Cardiac muscle cell (in vitro differentiated cells and primary cell): Measurements from ENCODE around the gene SYCP2L. TPM values are rescaled to one million over a fixed set of nuclear protein-coding genes. Genes with fewer than 3 reads are reported as not detected.

Source experiments
- DNase-seq, 2 donors: peaks; one replicate each; pipeline versions ENCODE4 v3.0.0 to v3.0.0-alpha.2; 2010 to 2017; ENCODE audit warnings: low read depth in 1 of 2, low spot score in 1 of 2
- H3K27ac ChIP-seq: fragments of 200-600 bp; sonication (generic); 2 replicates; pipeline ENCODE4 v1.5.1; 2016
- H3K27me3 ChIP-seq: fragments of 200-600 bp; sonication (generic); 2 replicates; pipeline ENCODE4 v1.6.0; 2016; ENCODE audit warnings: control low read depth
- H3K36me3 ChIP-seq: fragments of 200-600 bp; sonication (generic); 2 replicates; pipeline ENCODE4 v1.5.1; 2016; ENCODE audit warnings: control low read depth
- H3K4me1 ChIP-seq: fragments of 200-600 bp; sonication (generic); 2 replicates; pipeline ENCODE4 v1.8.1; 2017; ENCODE audit warnings: low read depth, mild to moderate bottlenecking, mixed run types
- H3K4me3 ChIP-seq: fragments of 200-600 bp; sonication (generic); 2 replicates; pipeline ENCODE4 v1.5.1; 2016; ENCODE audit warnings: mild to moderate bottlenecking
- H3K9me3 ChIP-seq: fragments of 200-600 bp; sonication (generic); 2 replicates; pipeline ENCODE4 v1.5.1; 2017; ENCODE audit warnings: low read depth, mild to moderate bottlenecking, control low read depth
- CTCF ChIP-seq: IDR thresholded peaks from 2 replicates; pipeline ENCODE4 v1.5.1; 2012; ENCODE audit warnings: low read depth, mild to moderate bottlenecking, low read length
- polyA plus RNA-seq: library from polyadenylated mRNA; unstranded; fragments of >200 nt; fragmentation: Nextera tagmentation; extraction: Ambion mirVana; gene quantifications from 2 replicates; pipeline ENCODE4 v1.2.1, GENCODE V29; 2016
- total RNA-seq: library from RNA; depleted of rRNA; stranded (reverse); fragments of >200 nt; gene quantifications from 2 replicates; pipeline ENCODE4 v1.2.3, GENCODE V29; 2016

The SYCP2L gene
- total RNA-seq = 3.4 and 6.9 TPM in 2 replicates
- polyA plus RNA-seq = 0.51 and 4.5 TPM in 2 replicates

GRCh38 chr6:10886691-10887502 is at the start of gene SYCP2L:
Gene SYCP2L, plus strand, starts transcription at chr6:10887052. Its CDS starts 75 bp downstream, at chr6:10887127.
- peak; percentile 29 for TF ChIP-seq CTCF
- Histone ChIP-seq H3K9me3 (no peaks in the 10 kb centered on the region), H3K27ac (no peak within 1 kb of the TSS), H3K36me3 (no peaks in the 10 kb centered on the region), H3K27me3 (peaks cover 59% of the 10 kb centered on the region), H3K4me3 (peak within 1 kb of the TSS; percentile 51), H3K4me1 (no peaks in the 10 kb centered on the region)
- DNase-seq = peak; percentile 68 to 72

GRCh38 chr6:10837622-10837994 is 49.2 kb upstream of the SYCP2L start:
- Histone ChIP-seq H3K27me3 (peaks cover 9% of the 10 kb centered on the region), H3K9me3 (no peaks in the 10 kb centered on the region), H3K4me1 (peaks cover 9% of the 10 kb centered on the region), H3K36me3 (no peaks in the 10 kb centered on the region), H3K4me3 (peak overlapping the region; percentile 71), H3K27ac (no peak overlapping the region)
- no peak for TF ChIP-seq CTCF
- DNase-seq = peak; percentile 13 to 40

GRCh38 chr6:10837995-10838793 is 48.7 kb upstream of the SYCP2L start, which contains the start of gene MAK:
Gene MAK, minus strand, starts transcription at chr6:10838539. Its CDS starts 7,891 bp downstream, at chr6:10830648.
- H3K4me1 ChIP-seq = peaks cover 9% of the 10 kb centered on the region
- H3K36me3 ChIP-seq = no peaks in the 10 kb centered on the region
- peak within 1 kb of the TSS; percentile 57 for H3K27ac ChIP-seq
- peaks cover 9% of the 10 kb centered on the region for H3K27me3 ChIP-seq
- DNase-seq = peak; percentile 84 to 93
- TF ChIP-seq CTCF = no peak
- H3K4me3 ChIP-seq = peak within 1 kb of the TSS; percentile 71
- H3K9me3 ChIP-seq = no peaks in the 10 kb centered on the region

DNA sequence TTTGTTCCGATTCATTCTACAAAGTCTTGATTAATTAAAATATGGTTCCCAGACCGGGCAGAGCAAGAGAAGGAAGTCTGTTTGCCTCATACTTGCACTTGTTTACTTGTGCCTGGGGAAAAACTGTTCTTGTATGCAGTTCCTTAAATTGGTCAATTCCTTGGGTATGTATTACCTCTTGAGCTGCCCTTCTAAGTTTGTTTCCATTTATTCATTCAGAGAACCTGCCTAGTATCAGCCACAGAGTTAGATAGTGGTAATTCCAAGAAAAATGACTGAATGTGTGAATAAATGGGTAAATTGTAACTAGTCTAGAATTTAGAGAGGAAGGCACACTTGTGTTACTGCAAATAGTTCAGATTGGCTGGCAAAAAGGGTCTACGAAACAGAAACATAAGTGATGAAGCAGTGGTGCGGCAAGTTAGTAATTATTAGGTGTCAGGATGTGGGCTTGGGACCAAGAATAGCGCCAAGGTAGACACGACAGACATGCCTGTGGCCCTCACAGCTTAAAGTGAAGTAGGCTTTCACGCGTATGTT is 48.0 kb upstream of the SYCP2L start:
- Histone ChIP-seq H3K4me1 (peaks cover 9% of the 10 kb centered on the region), H3K4me3 (peak overlapping the region; percentile 71), H3K27ac (no peak overlapping the region), H3K36me3 (no peaks in the 10 kb centered on the region), H3K27me3 (peaks cover 9% of the 10 kb centered on the region), H3K9me3 (no peaks in the 10 kb centered on the region)
- no peak for DNase-seq
- no peak for TF ChIP-seq CTCF

DNA sequence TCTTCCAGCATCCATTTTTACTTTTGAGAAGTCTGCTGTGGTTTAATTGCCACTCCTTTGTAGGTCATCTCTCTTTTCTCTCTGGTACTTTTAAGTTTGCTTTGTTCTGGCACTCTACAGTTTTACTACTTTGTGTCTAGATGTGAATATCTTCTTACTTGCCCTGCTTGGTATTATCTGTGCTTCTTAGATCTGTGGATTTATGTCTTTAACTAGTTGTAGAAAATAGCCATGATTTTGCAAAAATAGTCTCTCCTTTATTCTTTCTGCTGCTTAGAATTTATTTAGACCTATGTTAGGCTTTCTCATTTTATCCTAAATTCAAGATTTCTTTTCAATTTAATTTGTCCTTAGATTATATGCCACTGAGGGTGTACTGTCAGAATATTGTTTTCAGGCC is 43.3 kb upstream of the SYCP2L start:
- no peaks in the 10 kb centered on the region for H3K4me1 ChIP-seq
- no peak for DNase-seq
- peaks cover 9% of the 10 kb centered on the region for H3K27me3 ChIP-seq
- no peak overlapping the region for H3K27ac ChIP-seq
- TF ChIP-seq CTCF = no peak
- H3K36me3 ChIP-seq = no peaks in the 10 kb centered on the region
- H3K9me3 ChIP-seq = no peaks in the 10 kb centered on the region
- no peak overlapping the region for H3K4me3 ChIP-seq
